Uterus (tissue), 4 donors: Measurements from ENCODE around the gene SMYD4. TPM values are rescaled to one million over a fixed set of nuclear protein-coding genes. Genes with fewer than 3 reads are reported as not detected.

Experiments
- DNase-seq, 2 donors: peaks; one replicate each; pipeline ENCODE4 v3.0.0-alpha.2; 2019 to 2020
- H3K27ac ChIP-seq, 2 donors: fragments of 200-600 bp; sonication (generic); 1 replicate in 1 of 2; 2 replicates in 1 of 2; pipeline ENCODE4 v1.5.1; 2016 to 2018
- H3K27me3 ChIP-seq, 2 donors: fragments of 200-600 bp; sonication (generic); one replicate each; pipeline ENCODE4 v1.5.1; 2018 to 2019; ENCODE audit warnings: control low read depth in 1 of 2
- H3K36me3 ChIP-seq, 2 donors: fragments of 200-600 bp; sonication (generic); one replicate each; pipeline ENCODE4 v1.5.1; 2019; ENCODE audit warnings: control low read depth in 1 of 2
- H3K4me1 ChIP-seq, 2 donors: fragments of 200-600 bp; sonication (generic); one replicate each; pipeline ENCODE4 v1.5.1; 2018 to 2019; ENCODE audit warnings: control low read depth in 1 of 2
- H3K4me3 ChIP-seq, 2 donors: fragments of 200-600 bp; sonication (generic); 1 replicate in 1 of 2; 2 replicates in 1 of 2; pipeline ENCODE4 v1.5.1; 2018 to 2019; ENCODE audit warnings: mild to moderate bottlenecking in 1 of 2
- H3K9me3 ChIP-seq, 2 donors: fragments of 200-600 bp; sonication (generic); one replicate each; pipeline ENCODE4 v1.5.1; 2019; ENCODE audit warnings: control low read depth in 1 of 2
- POLR2A ChIP-seq, 2 donors: fragments of 450-650 bp; IDR thresholded peaks; one replicate each; pipeline ENCODE4 v1.6.1; 2016; ENCODE audit warnings: antibody characterized with exemption in 2 of 2, mild to moderate bottlenecking in 1 of 2, moderate library complexity in 1 of 2
- intact Hi-C: fragments of 100-400 bp; cut with DNase I; formaldehyde crosslinking; loops from one replicate; pipeline ENCODE4 v1.15.1; 2023; ENCODE audit warnings: low total_unique reads
- total RNA-seq, 4 donors: library from RNA; depleted of rRNA in 3 of 4; stranded (reverse); fragments of >200 nt in 3 of 4; gene quantifications; one replicate each; pipeline versions ENCODE4 v1.1.0 to v1.2.4, GENCODE V29; 2014 to 2023
- TF ChIP-seq, protein P1 (sequence below), 4 experiments: fragments of 200-600 bp in 2 of 4; fragments of 450-650 bp in 2 of 4; sonication (generic) in 2 of 4; IDR thresholded peaks; one replicate each; pipeline ENCODE4 v1.5.1; 2016 to 2019; ENCODE audit warnings: antibody characterized with exemption in 4 of 4, mild to moderate bottlenecking in 2 of 4, moderate library complexity in 1 of 4
- donor health status: DM: yes; HTN: yes; CAD: no.

The SMYD4 gene
- total RNA-seq, 4 donors from 2014 or later = 19.1 to 101 (median 30.5) TPM

DNA sequence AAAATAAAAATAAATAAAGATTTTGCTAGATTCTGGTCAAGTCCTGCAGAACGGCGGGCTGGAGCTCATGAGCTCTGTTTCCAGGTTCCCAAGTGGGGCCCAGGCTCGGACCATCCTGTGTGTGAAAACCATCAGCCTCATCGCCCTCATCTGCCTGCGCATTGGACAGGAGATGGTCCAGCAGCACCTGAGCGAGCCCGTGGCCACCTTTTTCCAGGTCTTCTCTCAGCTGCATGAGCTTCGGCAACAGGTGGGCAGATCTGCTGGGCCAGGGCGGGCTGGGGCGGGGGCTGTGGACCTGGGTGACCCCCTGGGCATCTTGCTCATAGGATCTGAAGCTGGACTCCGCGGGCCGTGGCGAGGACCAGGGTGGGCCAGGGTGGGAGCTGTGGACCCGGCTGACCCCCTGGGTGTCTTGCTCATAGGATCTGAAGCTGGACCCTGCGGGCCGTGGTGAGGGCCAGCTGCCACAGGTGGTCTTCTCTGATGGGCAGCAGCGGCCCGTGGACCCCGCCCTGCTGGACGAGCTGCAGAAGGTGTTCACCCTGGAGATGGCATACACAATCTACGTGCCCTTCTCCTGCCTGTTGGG lies 97.4 kb downstream of the SMYD4 start:
- Histone ChIP-seq H3K27ac (peak overlapping the region; percentile 33 to 97), H3K4me3 (no peak overlapping the region), H3K9me3 (no peaks in the 10 kb centered on the region), H3K27me3 (no peaks in the 10 kb centered on the region), H3K36me3 (no peaks in the 10 kb centered on the region), H3K4me1 (peaks cover 11 to 13% of the 10 kb centered on the region in 2 donors)
- intact Hi-C loops = no loop called here
- peak in 1 of 2 donors; percentile 26 for DNase-seq
- no peak for TF ChIP-seq POLR2A (IDR thresholded peaks at IDR 0.05)
- TF ChIP-seq, protein P1, sequence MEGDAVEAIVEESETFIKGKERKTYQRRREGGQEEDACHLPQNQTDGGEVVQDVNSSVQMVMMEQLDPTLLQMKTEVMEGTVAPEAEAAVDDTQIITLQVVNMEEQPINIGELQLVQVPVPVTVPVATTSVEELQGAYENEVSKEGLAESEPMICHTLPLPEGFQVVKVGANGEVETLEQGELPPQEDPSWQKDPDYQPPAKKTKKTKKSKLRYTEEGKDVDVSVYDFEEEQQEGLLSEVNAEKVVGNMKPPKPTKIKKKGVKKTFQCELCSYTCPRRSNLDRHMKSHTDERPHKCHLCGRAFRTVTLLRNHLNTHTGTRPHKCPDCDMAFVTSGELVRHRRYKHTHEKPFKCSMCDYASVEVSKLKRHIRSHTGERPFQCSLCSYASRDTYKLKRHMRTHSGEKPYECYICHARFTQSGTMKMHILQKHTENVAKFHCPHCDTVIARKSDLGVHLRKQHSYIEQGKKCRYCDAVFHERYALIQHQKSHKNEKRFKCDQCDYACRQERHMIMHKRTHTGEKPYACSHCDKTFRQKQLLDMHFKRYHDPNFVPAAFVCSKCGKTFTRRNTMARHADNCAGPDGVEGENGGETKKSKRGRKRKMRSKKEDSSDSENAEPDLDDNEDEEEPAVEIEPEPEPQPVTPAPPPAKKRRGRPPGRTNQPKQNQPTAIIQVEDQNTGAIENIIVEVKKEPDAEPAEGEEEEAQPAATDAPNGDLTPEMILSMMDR (IDR thresholded peaks at IDR 0.05) = no peak

DNA sequence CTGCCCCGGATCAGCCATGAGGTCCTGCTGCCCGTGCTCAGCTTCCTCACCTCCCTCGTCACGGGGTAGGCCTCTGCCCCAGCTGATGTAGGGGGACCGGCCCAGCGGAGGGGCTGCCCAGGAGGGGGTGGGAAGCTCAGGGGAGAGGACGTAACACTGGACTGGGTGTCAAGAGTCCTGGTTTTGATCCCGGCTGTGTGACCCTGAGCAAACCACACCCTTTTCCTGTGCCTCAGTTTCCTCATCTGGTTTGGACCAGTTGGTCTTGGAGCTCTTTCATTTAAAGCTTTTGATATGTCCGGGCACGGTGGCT lies 98.6 kb downstream of the SMYD4 start:
- H3K36me3 ChIP-seq = no peaks in the 10 kb centered on the region
- peak overlapping the region in 1 of 2 donors; percentile 20 for H3K4me3 ChIP-seq
- no peak for DNase-seq
- no peaks in the 10 kb centered on the region for H3K9me3 ChIP-seq
- intact Hi-C loops = no loop called here
- no peaks in the 10 kb centered on the region for H3K27me3 ChIP-seq
- TF ChIP-seq POLR2A (IDR thresholded peaks at IDR 0.05) = peak in 1 of 2 donors; percentile 35
- TF ChIP-seq, protein P1 (IDR thresholded peaks at IDR 0.05) = no peak
- peaks cover 4 to 8% of the 10 kb centered on the region in 2 donors for H3K4me1 ChIP-seq
- peak overlapping the region; percentile 97 to 98 for H3K27ac ChIP-seq

GRCh38 chr17:1730326-1731193 lies 99.1 kb downstream of the SMYD4 start:
- Histone ChIP-seq H3K9me3 (no peaks in the 10 kb centered on the region), H3K4me3 (peak overlapping the region; percentile 19 to 20)

DNA sequence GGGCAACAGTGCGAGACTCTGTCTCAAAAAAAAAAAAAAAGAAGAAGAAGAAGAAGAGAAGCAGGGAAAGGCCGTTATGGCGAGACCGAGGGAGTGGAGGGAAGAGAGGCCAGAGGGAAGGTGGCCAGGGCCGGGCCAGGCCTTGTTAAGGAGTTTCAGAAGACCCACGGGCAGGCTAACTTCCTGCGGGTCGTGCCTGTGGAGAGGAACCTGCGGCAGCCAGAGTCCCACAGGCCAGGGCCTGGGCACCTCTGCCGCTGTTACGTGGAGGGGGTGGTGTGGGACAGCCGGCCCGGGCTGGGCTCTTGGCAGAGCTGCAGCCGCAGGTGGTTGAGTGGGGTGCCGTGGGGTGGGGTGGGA lies 99.8 kb downstream of the SMYD4 start:
- H3K27ac ChIP-seq = peak overlapping the region; percentile 97 to 98
- H3K36me3 ChIP-seq = no peaks in the 10 kb centered on the region
- DNase-seq = no peak
- H3K4me1 ChIP-seq = peaks cover 5 to 7% of the 10 kb centered on the region in 2 donors
- H3K9me3 ChIP-seq = no peaks in the 10 kb centered on the region
- H3K4me3 ChIP-seq = no peak overlapping the region
- intact Hi-C loops = no loop called here
- TF ChIP-seq POLR2A (IDR thresholded peaks at IDR 0.05) = no peak
- TF ChIP-seq, protein P1 (IDR thresholded peaks at IDR 0.05) = no peak
- H3K27me3 ChIP-seq = no peaks in the 10 kb centered on the region

More at GRCh38 chr17:1730326-1731193, 99.1 kb downstream of the SMYD4 start:
- Histone ChIP-seq H3K27me3 (no peaks in the 10 kb centered on the region), H3K4me1 (peaks cover 2 to 4% of the 10 kb centered on the region in 2 donors), H3K36me3 (no peaks in the 10 kb centered on the region), H3K27ac (peak overlapping the region; percentile 97 to 98)
- peak; percentile 95 for DNase-seq
- intact Hi-C loops = no loop called here
- TF ChIP-seq, protein P1 (IDR thresholded peaks at IDR 0.05) = peak in 1 of 4 experiments; percentile 6
- TF ChIP-seq POLR2A (IDR thresholded peaks at IDR 0.05) = peak; percentile 47 to 81

Other genes starting within 250 kb of the SMYD4 start
- 10 to 100 TPM in 1 of 4 donors, 1 to 10 TPM in 3; 3.6 to 15.6 (median 6.8) TPM for gene SLC43A2, start 201.1 kb downstream of the SMYD4 start, total RNA-seq
- gene SCARF1, start 184.2 kb downstream of the SMYD4 start, total RNA-seq = 10 to 100 TPM in 2 of 4 donors, 1 to 10 TPM in 2; 4.4 to 33.2 (median 14.2) TPM
- gene RILP, start 180.0 kb downstream of the SMYD4 start, total RNA-seq = 10 to 100 TPM in 2 of 4 donors, 1 to 10 TPM in 2; 1.5 to 13.3 (median 8.5) TPM
- 100 to 1,000 TPM; 123 to 413 (median 243) TPM for gene PRPF8, start 145.0 kb downstream of the SMYD4 start, total RNA-seq
- gene TLCD2, start 119.5 kb downstream of the SMYD4 start, total RNA-seq = 1 to 10 TPM in 3 of 4 donors, under 1 TPM in 1; 0.88 to 8.0 (median 5.4) TPM
- 10 to 100 TPM; 23.6 to 40.7 (median 29.9) TPM for gene WDR81, start 105.2 kb downstream of the SMYD4 start, total RNA-seq
- gene SERPINF2, start 87.0 kb downstream of the SMYD4 start, total RNA-seq = 10 to 100 TPM in 2 of 4 donors, 1 to 10 TPM in 1, under 1 TPM in 1; 0.83 to 21.5 (median 10.0) TPM
- gene SERPINF1, start 67.8 kb downstream of the SMYD4 start, total RNA-seq = 100 to 1,000 TPM; 217 to 567 (median 435) TPM
- 100 to 1,000 TPM in 1 of 4 donors, 10 to 100 TPM in 3; 15.9 to 108 (median 41.5) TPM for gene RPA1, start 103 bp upstream of the SMYD4 start, total RNA-seq
- gene RTN4RL1, start 195.4 kb upstream of the SMYD4 start, total RNA-seq = 1 to 10 TPM in 3 of 4 donors, not detected in 1; 1.4 to 4.9 (median 1.9) TPM
- 100 to 1,000 TPM in 1 of 4 donors, 10 to 100 TPM in 3; 26.8 to 121 (median 49.1) TPM for gene DPH1, start 200.3 kb upstream of the SMYD4 start, total RNA-seq
- gene OVCA2, start 212.1 kb upstream of the SMYD4 start, total RNA-seq = 10 to 100 TPM in 3 of 4 donors, 1 to 10 TPM in 1; 7.9 to 27.4 (median 19.8) TPM
- gene HIC1, start 225.2 kb upstream of the SMYD4 start, total RNA-seq = 10 to 100 TPM; 21.8 to 86.9 (median 54.2) TPM